HG03571 (cell line): ENCODE results near the gene TEN1.
"Not testable (repeated sequence)": the region's sequence is repeated elsewhere in the genome, so short reads cannot be mapped to it uniquely, and the experiment has no call there.

Source experiments
- ATAC-seq: cut with Tn5 transposase; IDR thresholded peaks from one replicate; pipeline ENCODE4 v1.9.1; 2021; ENCODE audit not compliant: unreplicated experiment

The TEN1 gene

DNA sequence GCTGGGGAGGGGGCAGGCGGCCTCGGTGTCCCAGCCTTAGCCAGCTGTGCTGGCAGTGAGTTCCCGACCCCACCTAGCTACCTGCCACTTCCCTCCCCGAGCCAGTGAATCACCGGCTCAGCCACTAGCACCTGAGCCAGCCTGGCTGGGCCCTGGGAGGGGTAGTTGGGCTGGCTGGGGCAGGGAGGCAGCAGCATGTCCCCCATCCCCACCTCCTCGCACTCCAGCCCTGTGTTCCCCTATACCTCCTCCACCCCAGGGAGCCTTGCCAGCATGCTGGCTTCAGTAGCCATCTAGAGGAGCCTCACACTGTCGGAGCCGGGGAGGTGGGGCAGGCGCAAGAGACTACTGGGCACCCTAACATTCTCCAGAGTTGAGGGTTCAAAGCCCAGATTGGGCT is 45.3 kb downstream of the TEN1 start:
- ATAC-seq, result no peak

DNA sequence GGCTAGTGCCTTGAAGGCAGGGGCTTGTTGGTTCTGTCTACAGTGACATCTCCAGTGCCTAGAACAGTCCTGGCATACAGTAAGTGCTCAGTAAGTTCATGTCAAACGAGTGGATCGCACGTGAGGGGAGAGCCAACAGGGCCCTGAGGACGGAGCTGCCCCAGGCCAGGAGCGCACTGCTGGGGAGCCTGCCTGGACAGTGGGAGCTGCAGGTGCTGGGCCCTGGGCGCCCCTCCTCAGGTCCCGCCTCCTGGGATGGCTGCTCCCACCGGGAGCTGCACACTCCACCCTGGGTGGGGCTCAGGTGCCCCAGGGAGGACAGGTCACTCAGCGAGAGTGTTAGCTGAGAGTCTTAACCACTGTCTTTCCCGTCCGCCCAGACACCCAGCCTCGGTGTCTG is 46.3 kb downstream of the TEN1 start:
- ATAC-seq, result no peak

DNA sequence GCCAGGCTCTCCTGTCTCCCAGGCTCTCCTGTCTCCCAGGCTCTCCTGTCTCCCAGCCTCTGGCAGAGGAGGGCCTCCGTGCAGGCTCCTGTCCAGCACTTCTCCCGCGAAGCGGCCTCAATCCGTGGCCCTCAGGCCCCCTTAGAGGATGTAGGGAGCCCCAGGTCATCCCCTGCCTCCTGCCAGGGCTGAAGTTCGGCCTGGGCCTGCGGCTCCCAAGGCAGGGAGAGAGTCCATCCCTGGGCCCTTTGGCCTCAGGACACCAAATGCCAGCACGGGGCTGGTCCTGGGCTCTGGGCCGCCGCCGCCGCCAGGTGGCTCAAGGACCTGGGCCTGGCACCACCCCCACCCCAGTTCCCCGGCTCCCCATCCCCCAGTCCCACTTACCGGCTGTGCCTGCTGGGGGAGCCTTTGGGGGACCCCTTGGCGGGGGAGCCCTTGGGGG is 47.7 kb downstream of the TEN1 start:
- no peak for ATAC-seq

DNA sequence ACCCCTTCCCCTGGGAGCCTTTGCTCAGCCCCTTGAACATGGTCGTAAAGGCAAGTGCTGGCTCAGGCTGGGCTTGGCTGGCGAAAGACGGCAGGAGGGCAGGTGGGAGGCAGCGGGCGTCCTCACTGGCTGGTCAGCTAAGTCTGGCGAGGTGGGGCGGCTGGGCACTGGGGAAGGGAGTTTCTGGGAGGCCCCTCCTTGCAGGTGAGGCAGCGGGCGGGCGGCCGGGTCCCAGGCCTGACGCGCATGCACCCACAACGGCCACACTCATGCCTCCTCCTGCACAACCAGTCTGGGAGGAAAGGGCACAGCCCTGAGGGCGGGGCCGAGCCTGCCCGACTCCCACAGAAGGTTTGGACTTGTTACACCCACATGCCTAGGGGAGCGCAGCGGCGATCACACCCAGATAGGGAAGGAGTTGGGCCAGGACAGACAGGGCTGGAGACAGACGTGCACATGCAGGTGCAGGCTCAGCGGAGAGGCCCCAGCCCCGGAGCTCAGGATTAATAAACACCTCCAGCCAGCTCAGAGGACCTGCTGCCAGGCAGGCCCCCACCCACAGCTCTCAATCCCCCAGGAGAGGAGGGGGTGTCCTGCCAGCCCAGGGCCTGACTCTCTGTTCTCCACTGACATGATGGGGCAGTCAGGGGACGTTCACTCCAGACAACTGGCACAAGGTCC is 48.3 kb downstream of the TEN1 start, which contains the start of gene EVPL:
TSS of gene EVPL (minus strand) at position 148 of the 681 bp plus-strand sequence. CDS start at position 40, 108 bp downstream.
- ATAC-seq, result no peak

GRCh38 chr17:76032073-76032779 is 53.2 kb downstream of the TEN1 start:
- ATAC-seq, result no peak

DNA sequence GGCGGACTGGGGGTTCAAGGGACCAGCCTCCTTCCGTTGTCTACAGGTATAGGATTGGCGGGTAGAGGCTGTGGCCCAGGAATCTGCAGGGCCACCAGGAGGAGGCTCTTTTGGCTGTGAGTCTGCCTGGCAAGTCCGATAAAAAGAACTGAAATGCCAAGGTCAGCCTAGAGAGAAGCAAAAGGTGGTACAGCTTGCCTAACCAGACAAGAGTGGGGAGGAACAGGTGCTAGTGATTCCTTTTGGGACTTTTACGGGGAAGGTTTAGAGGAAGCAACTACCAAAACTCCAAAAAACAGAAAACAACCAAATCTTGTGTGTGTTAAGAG is 53.7 kb downstream of the TEN1 start:
- no peak for ATAC-seq

DNA sequence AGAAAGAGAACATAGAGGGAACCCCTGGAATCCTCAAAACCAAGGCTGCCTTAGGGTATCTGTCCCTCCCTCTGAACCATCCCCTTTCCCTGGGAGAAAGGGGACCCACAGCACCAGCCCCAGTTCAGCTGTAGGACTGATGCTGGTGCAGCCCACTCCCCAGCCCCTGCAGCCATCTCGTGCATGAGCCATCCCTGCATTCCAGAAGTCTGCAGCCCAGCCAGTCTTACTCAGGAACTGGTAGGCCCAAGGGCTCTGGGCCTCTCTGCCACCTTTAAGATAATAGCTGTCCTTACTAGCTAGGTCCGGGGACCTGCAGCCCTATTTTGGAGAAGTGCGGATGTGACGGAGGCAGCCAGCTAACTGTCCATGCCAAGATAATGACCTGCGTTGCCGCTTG is 54.1 kb downstream of the TEN1 start:
- no peak for ATAC-seq

- ATAC-seq, result no peak
Measured at GRCh38 chr17:76034428-76035350, 55.6 kb downstream of the TEN1 start.

DNA sequence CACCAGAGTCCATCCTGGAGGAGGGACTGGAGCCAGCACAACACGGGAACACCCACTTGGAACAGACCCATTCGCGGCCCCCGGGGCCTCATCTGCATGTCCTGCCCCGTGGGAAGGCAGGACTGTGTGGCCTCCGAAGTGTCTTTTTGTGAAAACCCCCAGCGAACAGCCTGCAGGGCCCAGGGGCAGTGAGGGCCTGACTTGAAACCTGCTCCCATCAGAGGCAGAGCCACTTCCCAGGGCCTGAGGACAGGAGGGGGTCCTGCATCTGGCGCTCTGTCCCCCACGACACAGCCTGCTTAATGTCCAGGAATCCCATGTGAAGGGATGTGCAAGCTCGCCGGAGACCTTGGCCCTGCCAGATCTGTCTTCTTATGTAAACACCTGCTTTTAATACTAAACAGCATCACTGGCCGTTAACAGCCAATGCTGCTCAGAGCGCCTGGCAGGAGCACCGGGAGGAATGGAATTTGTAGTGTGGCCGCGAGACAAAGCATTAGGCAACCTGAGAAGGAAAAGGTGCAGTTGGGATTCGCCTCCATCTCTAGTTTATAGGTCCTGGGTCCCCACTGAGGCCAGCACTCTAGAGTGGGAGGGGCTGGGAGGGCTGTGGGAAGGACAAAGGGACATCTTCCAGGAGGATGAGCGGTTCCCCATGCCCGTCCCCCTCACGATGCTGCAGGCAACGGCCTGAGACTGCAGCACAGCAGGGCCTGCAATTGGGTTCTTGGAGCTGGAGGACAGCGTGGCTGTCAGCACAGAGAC is 57.6 kb downstream of the TEN1 start:
- no peak for ATAC-seq

- ATAC-seq, result no peak
Measured at GRCh38 chr17:76038050-76038449, 59.0 kb downstream of the TEN1 start.

DNA sequence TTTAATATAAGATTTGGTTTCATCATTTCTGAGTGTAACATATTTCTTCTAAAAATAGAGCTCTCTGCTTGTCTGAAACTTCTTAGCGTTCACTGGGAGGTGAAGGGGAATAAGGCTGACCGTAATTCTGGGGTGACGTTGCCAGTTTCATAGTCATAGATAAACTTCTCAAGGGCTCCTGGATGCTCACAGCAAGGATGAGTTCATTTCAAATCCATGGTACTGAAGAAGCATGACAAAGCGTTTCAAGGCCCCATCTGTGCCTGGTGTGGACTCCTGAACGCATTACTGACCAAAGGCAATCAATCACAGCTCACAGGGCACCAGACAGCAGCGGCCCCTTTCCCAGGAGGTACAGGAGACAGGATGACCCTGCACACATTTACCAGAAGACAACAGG is 60.1 kb downstream of the TEN1 start:
- no peak for ATAC-seq

GRCh38 chr17:76040376-76040775 is 61.3 kb downstream of the TEN1 start:
- no peak for ATAC-seq

DNA sequence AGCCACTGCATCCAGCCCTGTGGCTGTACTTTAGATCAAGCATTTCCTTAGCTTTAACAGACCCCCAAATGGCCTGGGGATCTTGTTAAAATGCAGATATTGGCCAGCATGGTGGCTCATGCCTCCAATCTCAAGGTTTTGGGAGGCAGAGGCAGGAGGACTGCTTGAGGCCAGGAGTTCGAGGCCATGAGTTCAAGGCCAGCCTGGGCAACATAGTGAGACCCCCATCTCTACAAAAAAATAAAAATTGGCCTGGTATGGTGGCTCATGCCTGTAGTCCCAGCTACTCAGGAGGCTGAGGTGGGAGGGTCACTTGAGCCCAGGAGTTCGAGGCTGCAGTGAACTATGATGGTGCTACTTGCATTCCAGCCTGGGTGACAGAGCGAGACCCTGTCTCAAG is 63.8 kb downstream of the TEN1 start:
- ATAC-seq, result not testable (repeated sequence)

- ATAC-seq, result not testable (repeated sequence)
Measured at GRCh38 chr17:76044475-76045007, 65.5 kb downstream of the TEN1 start.

DNA sequence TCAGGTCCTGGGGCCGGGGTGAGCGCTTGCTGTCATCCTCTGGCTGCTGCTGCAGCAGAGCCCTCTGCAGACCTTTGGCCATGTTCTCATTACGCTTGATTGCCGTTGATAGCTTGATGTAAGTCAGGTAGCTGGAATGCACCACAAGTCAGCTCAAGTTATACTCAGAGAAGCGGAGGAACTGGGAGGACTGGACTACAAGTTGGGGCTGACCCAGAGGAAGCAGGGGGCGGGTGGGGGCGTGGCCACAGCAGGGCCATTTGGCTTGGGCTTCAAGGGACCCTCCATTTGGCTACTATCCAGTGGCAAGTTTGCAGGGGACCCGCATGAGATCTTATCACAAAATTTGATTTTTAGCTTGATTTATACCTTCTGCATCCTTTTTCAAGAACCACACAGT is 67.0 kb downstream of the TEN1 start:
- no peak for ATAC-seq

DNA sequence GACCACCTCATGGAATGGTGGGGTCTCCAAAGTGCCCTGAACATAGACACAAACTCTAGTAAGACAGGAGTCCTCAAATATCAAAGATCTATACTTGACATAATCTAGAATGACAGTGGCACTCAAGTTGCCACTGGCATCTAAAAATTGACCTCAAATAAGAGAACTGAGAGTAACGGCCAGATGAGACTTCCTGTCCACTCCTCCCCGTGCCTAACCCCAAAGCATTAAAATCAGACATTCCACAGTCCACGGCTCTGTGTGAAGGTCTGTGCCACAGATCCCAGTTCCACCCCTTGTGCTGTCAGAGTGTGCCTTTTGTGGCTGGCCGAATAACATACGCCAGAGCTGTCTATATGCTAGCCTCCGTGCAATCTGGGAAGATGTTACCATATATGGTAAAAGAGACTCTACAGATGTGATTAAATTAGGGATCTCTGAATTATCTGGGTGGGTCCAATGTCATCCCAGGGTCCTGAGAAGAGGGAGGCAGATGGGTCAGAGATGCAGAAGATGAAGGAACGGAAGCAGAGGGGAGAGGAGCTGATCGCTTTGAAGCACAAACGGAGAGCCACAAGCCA is 69.1 kb downstream of the TEN1 start:
- ATAC-seq, result no peak

GRCh38 chr17:76048711-76049110 is 69.7 kb downstream of the TEN1 start:
- ATAC-seq, result no peak

GRCh38 chr17:76049239-76049638 is 70.2 kb downstream of the TEN1 start:
- no peak for ATAC-seq

GRCh38 chr17:76049836-76050537 is 70.9 kb downstream of the TEN1 start:
- no peak for ATAC-seq
